ENCODE data around the gene FBXW9.

GRCh38 chr19:12639901-12640613 is 56.4 kb downstream of the FBXW9 start:
- peak; percentile 51 to 77 (median 75) for TF ChIP-seq CTCF (IDR thresholded peaks at IDR 0.05)
- TF ChIP-seq POLR2A (IDR thresholded peaks at IDR 0.05), result no peak
